Measurements from ENCODE around the gene PPM1F.

PPM1F gene

DNA sequence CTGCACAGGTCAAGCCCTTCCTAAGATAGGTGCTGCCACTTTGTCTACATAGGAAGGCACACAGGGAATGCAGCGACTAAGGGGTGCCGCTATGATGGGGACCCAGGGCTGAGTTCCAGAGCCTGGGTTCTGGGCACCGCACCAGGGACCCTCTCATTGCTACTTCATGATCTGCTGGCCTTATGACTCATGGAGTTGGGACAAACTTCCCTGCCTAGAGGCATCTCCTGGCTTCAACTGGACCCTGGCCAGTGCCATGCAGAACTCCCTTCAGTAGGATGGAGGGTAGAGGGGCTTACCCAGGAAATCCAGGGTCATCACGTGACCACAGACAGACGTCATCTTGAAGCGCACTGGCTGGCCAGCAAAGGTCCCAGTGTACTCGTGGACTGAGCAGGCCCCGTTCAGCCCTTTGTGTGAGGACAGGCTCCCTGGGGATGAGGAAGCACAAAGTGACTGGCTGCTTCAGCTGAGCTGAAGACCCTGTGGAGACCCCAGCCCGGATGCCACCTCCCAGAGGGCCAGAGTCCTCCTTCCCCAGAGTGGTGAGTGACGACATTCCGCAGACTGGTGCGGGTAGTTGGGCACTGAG lies 21.5 kb upstream of the PPM1F start:
- TF ChIP-seq, protein P1, sequence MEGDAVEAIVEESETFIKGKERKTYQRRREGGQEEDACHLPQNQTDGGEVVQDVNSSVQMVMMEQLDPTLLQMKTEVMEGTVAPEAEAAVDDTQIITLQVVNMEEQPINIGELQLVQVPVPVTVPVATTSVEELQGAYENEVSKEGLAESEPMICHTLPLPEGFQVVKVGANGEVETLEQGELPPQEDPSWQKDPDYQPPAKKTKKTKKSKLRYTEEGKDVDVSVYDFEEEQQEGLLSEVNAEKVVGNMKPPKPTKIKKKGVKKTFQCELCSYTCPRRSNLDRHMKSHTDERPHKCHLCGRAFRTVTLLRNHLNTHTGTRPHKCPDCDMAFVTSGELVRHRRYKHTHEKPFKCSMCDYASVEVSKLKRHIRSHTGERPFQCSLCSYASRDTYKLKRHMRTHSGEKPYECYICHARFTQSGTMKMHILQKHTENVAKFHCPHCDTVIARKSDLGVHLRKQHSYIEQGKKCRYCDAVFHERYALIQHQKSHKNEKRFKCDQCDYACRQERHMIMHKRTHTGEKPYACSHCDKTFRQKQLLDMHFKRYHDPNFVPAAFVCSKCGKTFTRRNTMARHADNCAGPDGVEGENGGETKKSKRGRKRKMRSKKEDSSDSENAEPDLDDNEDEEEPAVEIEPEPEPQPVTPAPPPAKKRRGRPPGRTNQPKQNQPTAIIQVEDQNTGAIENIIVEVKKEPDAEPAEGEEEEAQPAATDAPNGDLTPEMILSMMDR (IDR thresholded peaks at IDR 0.05) = no peak

DNA sequence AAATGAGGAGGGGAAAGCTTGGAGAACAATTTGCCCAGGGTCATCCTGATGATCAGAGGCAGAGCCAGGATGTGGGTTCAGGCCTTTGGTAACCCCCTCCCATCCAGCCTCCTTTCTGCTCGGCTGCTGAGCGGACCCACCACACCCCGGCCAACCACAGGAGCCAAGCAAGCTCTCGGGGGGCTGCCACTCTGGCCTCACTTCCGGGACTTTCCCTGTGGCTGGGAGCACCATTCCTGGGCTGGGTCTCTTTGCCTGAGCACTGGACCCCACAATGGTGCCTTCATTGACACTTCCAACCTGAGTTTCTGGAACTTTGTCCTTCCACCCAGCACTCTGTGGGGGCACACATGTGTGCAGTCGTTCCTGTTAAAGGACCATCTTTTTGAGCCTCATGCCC lies 20.2 kb upstream of the PPM1F start:
- TF ChIP-seq, protein P1 (IDR thresholded peaks at IDR 0.05) = no peak

DNA sequence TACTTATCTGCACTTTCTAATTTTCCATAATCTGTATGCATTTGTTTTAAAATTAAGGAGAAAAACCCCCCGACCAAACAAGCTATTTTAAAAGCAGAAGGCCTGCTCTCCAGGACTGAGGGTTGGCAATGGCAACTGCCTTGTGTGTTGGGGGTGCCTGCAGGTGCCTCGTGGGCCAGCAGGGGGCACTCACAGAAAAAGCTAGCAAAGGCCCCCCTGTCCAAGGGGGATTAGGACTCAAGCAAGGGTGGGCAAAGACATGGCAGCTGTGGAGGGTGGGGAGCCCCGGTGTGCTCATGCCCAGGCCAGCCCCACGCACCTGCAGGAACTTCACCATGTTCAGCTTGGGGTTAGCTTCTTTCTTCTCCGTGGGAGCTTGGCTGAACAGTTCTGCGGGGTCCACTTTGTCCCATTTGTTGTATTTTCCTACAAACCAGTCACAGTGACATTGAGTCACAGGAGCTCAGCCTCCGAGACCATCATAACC lies 19.7 kb upstream of the PPM1F start:
- TF ChIP-seq, protein P1 (IDR thresholded peaks at IDR 0.05) = peak; percentile 97

DNA sequence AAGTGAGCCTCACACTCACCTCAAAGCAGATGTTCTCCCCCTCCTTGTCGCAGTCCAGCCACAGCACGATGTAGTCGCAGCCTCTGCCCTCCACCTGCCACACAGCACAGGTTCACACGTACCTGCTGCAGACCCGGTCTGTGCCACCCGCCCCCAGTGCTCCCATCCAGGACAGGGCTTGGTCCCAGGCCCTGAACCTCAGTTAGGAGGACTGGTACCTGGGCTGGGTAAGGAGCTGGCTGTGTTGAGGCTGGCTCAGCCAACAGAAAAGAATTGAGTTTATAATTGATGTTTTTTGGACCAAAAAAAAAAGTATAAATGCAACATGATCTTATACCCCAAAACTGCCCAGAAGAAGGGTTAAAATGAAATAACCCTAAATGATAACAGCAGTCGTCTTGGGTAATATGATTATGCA lies 19.2 kb upstream of the PPM1F start:
- TF ChIP-seq, protein P1 (IDR thresholded peaks at IDR 0.05) = no peak

DNA sequence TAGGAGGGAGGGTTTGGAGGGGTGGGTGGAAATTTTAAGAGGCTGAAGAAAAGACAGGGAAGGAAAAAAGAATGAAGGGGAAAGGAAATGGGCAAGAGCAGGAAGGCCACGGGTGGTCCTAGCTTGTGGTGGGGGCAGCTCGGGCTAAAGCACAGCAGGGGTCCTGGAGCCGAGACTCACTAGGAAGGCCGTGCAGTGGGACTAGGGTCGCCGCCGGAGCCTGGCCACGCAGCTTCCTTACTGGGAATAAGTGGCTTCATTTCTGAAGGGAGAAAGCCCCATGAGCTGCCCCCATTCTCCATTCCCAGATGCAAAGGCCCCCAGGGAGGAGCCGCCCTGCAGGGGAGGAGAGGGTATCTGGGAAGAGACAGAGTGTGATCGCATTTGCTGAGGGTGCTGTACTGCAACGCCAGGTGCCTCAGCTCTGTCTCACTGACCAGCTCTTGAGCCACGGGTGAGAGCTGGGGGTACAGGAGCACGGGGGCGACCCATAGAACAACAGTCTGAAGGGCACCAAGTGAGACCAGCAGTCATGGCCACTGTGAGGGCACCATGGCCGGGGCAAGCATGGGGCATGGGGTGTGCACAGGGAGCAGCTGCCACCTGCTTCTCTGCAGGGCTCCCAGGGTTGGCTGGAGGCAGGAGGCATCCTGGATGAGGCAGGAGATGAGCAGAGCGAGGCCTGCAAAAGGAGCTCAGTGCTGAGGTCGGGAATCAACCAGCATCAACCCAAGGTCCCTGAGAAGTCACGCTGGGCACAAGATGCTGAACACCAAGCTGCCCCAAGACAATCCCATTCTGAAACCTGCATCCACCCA lies 18.4 kb upstream of the PPM1F start:
- TF ChIP-seq, protein P1 (IDR thresholded peaks at IDR 0.05) = no peak

DNA sequence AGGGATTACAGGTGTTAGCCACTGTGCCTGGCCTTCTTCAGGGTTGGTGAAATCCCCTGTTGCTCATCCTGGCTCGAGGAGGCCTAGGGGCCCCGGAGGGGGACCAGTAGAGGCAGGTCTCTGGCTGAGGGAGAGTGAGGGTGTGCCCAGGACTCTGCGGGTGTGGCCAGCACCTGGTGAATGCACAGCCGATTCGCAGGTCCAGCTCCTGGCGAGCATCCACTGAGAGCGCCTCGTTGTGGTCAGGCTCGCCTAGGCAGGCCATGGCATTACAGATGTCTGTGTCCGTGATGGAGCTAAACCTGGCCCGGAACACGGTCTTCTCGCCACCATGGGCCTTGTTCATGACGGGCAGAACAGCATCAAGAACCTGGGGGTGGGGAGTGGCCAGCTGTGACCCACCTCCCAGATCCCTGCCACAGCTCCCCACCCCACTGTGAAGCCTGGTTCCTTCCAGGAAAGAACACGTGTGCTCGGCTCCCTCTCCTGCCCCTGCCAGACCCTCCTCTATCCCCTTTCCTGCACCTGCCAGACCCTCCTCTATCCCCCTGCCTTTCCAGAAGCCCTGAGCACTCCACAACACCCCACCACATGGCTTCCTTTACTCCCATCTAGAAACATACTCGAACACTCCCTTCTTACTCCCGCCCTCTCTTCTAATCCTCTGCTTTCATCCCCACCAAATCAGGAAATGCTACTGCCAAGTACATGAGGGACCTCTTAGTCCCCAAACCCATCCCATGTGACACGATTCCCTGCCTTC lies 17.6 kb upstream of the PPM1F start:
- TF ChIP-seq, protein P1 (IDR thresholded peaks at IDR 0.05) = no peak

DNA sequence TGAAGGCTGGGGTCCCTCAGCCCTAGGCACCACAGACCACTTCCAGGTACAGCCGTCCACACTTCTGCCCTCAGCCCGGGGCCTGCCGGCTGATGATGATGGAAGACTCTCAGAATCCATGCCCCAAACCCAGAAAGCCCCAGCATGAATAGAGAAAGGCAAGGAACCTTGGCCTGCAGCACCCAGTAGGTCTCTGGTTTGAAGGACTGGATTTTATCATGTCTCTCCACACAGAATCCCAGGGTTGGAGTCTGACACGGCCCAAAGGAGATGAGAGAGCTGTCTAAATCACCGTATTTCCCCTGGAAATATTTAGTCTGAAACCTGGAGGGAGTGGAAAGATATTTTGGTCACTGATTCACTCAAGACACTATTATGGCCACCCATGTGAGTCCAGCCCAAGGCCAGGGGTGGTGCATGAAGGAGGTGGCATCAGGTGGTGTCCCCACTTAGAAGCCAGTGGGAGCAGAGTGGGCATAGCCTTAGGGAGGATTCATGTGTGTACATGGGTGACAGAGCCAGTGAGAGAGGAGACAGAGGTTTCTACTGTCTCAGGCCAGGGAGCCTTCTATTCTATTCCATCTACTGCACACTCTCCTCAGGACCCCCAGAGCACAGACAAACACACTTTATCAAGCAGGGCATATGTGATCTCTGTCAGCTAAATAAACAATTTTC lies 15.9 kb upstream of the PPM1F start:
- TF ChIP-seq, protein P1 (IDR thresholded peaks at IDR 0.05) = no peak

All from LNCAP (cell line).